K562 (cell line): ENCODE measurements around the gene HIVEP3. TPM values are rescaled to one million over a fixed set of nuclear protein-coding genes. Genes with fewer than 3 reads are reported as not detected.

Source experiments
- ATAC-seq: fragments of 200-7000 bp; cut with Tn5 transposase; 3 replicates; pipeline ENCODE4 v1.9.1; 2020; ENCODE audit warnings: moderate library complexity
- BruUV-seq: library from RNA; stranded (reverse); fragments of 400-500 nt; replicated peaks from 2 replicates; lab custom pipeline; 2021; lab: Mats Ljungman, UMichigan
- CTCF ChIA-PET: fragments of 300-600 bp; formaldehyde crosslinking; extraction: SDS; loops from one replicate; lab custom pipeline; 2021; ENCODE audit warnings: low intra/inter-chr PET ratio; lab: Yijun Ruan, JAX
- POLR2A ChIA-PET: fragments of 300-600, 350-650 bp; sonication (Branson Sonifier 250); formaldehyde crosslinking; extraction: SDS; loops from one replicate; lab custom pipeline; 2021; ENCODE audit warnings: antibody characterized with exemption, inconsistent platforms; lab: Yijun Ruan, JAX
- DNase-seq, 4 experiments: peaks; one replicate each; pipeline versions ENCODE4 v3.0.0 to v3.0.0-alpha.2; 2011 to 2018; ENCODE audit warnings: low spot score in 3 of 4, mixed read lengths in 3 of 4; ENCODE audit errors: extremely low read depth in 1 of 4
- FAIRE-seq: peaks from 2 replicates; lab custom pipeline; 2011; peaks lifted over from hg19 to GRCh38; lab: Jason Lieb, UNC
- H2AFZ ChIP-seq: 2 replicates; pipeline ENCODE4 v1.6.0; 2011; ENCODE audit warnings: low read depth, low read length, control low read depth, inconsistent platforms
- H3K27ac ChIP-seq: fragments of 200-600 bp; 3 replicates; pipeline ENCODE4 v1.8.0; 2011; ENCODE audit warnings: low read depth, mild to moderate bottlenecking, control low read depth, inconsistent platforms, low read length, moderate library complexity, mixed read lengths; ENCODE audit errors: extremely low read depth
- H3K27me3 ChIP-seq, 2 experiments: fragments of 300-600 bp in 1 of 2; 2 replicates in 1 of 2; 3 replicates in 1 of 2; pipeline versions ENCODE4 v1.6.0 to v1.8.0; 2011; ENCODE audit warnings: inconsistent platforms in 2 of 2, low read length in 2 of 2, mild to moderate bottlenecking in 1 of 2, mixed read lengths in 1 of 2, moderate library complexity in 1 of 2; ENCODE audit not compliant: control insufficient read depth in 2 of 2, insufficient read depth in 2 of 2
- H3K36me3 ChIP-seq: fragments of 300-600 bp; 3 replicates; pipeline ENCODE4 v1.8.0; 2011; ENCODE audit warnings: mild to moderate bottlenecking, low read length, inconsistent platforms; ENCODE audit not compliant: control insufficient read depth, insufficient read depth
- H3K4me1 ChIP-seq, 2 experiments: fragments of 200-600 bp in 1 of 2; replicated peaks in 1 of 2; 2 replicates in 1 of 2; 3 replicates in 1 of 2; pipeline versions ENCODE4 v1.5.1 to v1.8.0; 2011; ENCODE audit warnings: inconsistent platforms in 2 of 2, low read length in 2 of 2, mild to moderate bottlenecking in 1 of 2, mixed read lengths in 1 of 2, moderate library complexity in 1 of 2; ENCODE audit not compliant: control insufficient read depth in 2 of 2, insufficient read depth in 2 of 2
- H3K4me2 ChIP-seq: 2 replicates; pipeline ENCODE4 v1.6.1; 2011; ENCODE audit warnings: low read length, control low read depth, inconsistent platforms, mixed read lengths; ENCODE audit not compliant: insufficient read depth
- H3K4me3 ChIP-seq: fragments of 200-600 bp; sonication (generic), shearing (Covaris generic); 2 replicates; pipeline ENCODE4 v1.5.1; 2016; ENCODE audit warnings: control low read depth, inconsistent platforms
- H3K79me2 ChIP-seq: fragments of 200-600 bp; 3 replicates; pipeline ENCODE4 v1.8.0; 2011; ENCODE audit warnings: low read length, inconsistent platforms; ENCODE audit not compliant: control insufficient read depth, insufficient read depth
- H3K9ac ChIP-seq, 2 experiments: 2 replicates each; pipeline versions ENCODE4 v1.6.0 to v1.6.1; 2011; ENCODE audit warnings: low read depth in 2 of 2, low read length in 2 of 2, control low read depth in 1 of 2, inconsistent platforms in 1 of 2, mild to moderate bottlenecking in 1 of 2, mixed read lengths in 1 of 2; ENCODE audit not compliant: insufficient read depth in 1 of 2
- H3K9me1 ChIP-seq: one replicate; pipeline ENCODE4 v1.6.0; 2011; ENCODE audit warnings: inconsistent platforms, mild to moderate bottlenecking, low read length, moderate library complexity; ENCODE audit not compliant: control insufficient read depth, insufficient read depth
- H3K9me3 ChIP-seq: replicated peaks from 2 replicates; pipeline ENCODE4 v1.5.1; 2011; ENCODE audit warnings: low read depth, low read length, inconsistent platforms; ENCODE audit not compliant: control insufficient read depth, insufficient read depth
- H4K20me1 ChIP-seq: replicated peaks from 2 replicates; pipeline ENCODE4 v1.6.1; 2011; ENCODE audit warnings: low read length, inconsistent platforms, mixed read lengths; ENCODE audit not compliant: control insufficient read depth, insufficient read depth
- C11orf30 ChIP-seq: fragments of 450-650 bp; IDR thresholded peaks from 2 replicates; pipeline ENCODE4 v1.6.1; 2016; ENCODE audit warnings: low read depth, mild to moderate bottlenecking
- CXXC5 ChIP-seq: fragments of 250-450 bp; sonication (Bioruptor Pico); IDR thresholded peaks from 2 replicates; pipeline ENCODE4 v1.8.0; 2022; ENCODE audit warnings: inconsistent platforms, mild to moderate bottlenecking, moderate library complexity
- MAFK ChIP-seq: IDR thresholded peaks from 2 replicates; pipeline ENCODE4 v1.6.1; 2011; ENCODE audit warnings: low read length, improper control_type of control experiment
- MAZ ChIP-seq, 2 experiments: fragments of 450-650 bp in 1 of 2; sonication (generic) in 1 of 2; formaldehyde crosslinking; IDR thresholded peaks in 1 of 2; conservative IDR thresholded peaks in 1 of 2; 2 replicates each; pipeline versions ENCODE4 v1.4.0 to v1.5.0; 2020; ENCODE audit warnings: mild to moderate bottlenecking in 1 of 2, missing genetic modification reagents in 1 of 2
- SIN3B ChIP-seq: fragments of 450-650 bp; IDR thresholded peaks from 2 replicates; pipeline ENCODE4 v1.6.1; 2017; ENCODE audit warnings: low read depth, mild to moderate bottlenecking, moderate library complexity
- ZBTB26 ChIP-seq: fragments of 450-650 bp; formaldehyde crosslinking; IDR thresholded peaks from 2 replicates; pipeline ENCODE4 v1.4.0; 2022; ENCODE audit warnings: missing genetic modification characterization
- ZFP30 ChIP-seq: fragments of 250-450 bp; sonication (Bioruptor Pico); IDR thresholded peaks from 2 replicates; pipeline ENCODE4 v1.8.0; 2022; ENCODE audit warnings: moderate library complexity, mild to moderate bottlenecking, inconsistent platforms, borderline replicate concordance
- ZNF316 ChIP-seq: fragments of 450-650 bp; IDR thresholded peaks from 2 replicates; pipeline ENCODE4 v1.6.1; 2016
- ZNF561 ChIP-seq: fragments of 450-650 bp; formaldehyde crosslinking; conservative IDR thresholded peaks from 2 replicates; pipeline ENCODE4 v1.4.0; 2020; ENCODE audit warnings: mild to moderate bottlenecking, moderate library complexity
- WGBS: fragments of 100-300 bp; shearing (Covaris generic); methylation state at CpG from one replicate; pipeline ENCODE4 v1.1.6; 2016; ENCODE audit warnings: low coverage, mixed read lengths; ENCODE audit not compliant: insufficient coverage; ENCODE audit errors: missing lambda C conversion rate; 5-methylcytosine and 5-hydroxymethylcytosine counted together
- in situ Hi-C: fragments of 300-500 bp; cut with MboI; formaldehyde crosslinking; loops from 4 replicates; pipeline ENCODE4 v1.15.0; 2018; ENCODE audit warnings: inconsistent platforms, mixed read lengths
- intact Hi-C: fragments of 100-400 bp; cut with micrococcal nuclease; formaldehyde crosslinking; loops from 2 replicates; pipeline ENCODE4 v1.14.2; 2022
- polyA plus RNA-seq, 8 experiments: library from polyadenylated mRNA; depleted of rRNA in 4 of 8; stranded (reverse) in 5 of 8; unstranded in 3 of 8; fragments of >200 nt; fragmentation: Nextera tagmentation in 2 of 8; fragmentation: Illumina TruSeq in 1 of 8; extraction: Ambion mirVana in 2 of 8; extraction: Trizol in 1 of 8; gene quantifications; 2 replicates each; pipeline versions ENCODE4 v1.2.1 to v1.2.3, GENCODE V29; 2011 to 2014; ENCODE audit warnings: inconsistent platforms in 1 of 8, missing spikeins in 1 of 8
- total RNA-seq, 7 experiments: library from RNA; depleted of rRNA in 6 of 7; stranded (reverse); fragments of >200 nt in 6 of 7; fragmentation: Illumina TruSeq in 2 of 7; extraction: Trizol in 2 of 7; gene quantifications; 2 replicates each; pipeline versions ENCODE4 v1.2.1 to v1.2.3, GENCODE V29; 2011 to 2021; ENCODE audit warnings: low replicate concordance in 1 of 7
- TF ChIP-seq, protein P1 (sequence below): fragments of 450-650 bp; formaldehyde crosslinking; IDR thresholded peaks from 2 replicates; pipeline ENCODE4 v1.4.0; 2020; ENCODE audit warnings: mild to moderate bottlenecking, moderate library complexity

Gene HIVEP3
- total and polyA plus RNA-seq, 9 of the 15 experiments (the other 6 are each of a cell fraction or from before 2014, with no cell fraction given), result 0.09 to 0.58 (median 0.34) TPM; not detected in 1

DNA sequence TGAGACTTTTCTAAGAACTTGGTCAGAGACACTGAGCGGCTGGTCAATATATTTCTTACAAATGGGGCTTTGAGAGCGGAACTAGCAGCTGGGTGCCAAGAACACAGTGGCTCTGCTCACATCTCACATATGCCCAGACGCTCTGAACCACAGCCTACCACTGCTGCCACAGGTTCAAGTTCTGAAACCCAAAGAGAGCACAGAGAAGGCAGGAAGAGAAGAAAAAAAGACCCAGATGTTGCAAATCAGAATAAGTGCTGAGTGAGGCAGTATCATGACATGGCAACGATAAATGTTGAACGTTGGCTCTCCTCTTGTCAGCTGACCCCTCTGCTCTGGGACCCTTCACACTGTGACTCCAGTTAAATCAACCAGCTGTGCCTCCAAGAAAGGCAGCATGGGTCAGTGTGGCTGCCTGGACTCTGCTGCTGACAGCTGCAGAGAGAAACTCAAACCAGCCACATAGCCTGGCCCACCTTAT lies 26.4 kb downstream of the HIVEP3 start:
- Histone ChIP-seq H2AFZ (no peak overlapping the region), H3K4me3 (no peak overlapping the region), H3K27me3 (no peaks in the 10 kb centered on the region), H3K36me3 (no peaks in the 10 kb centered on the region), H3K9me1 (no peaks in the 10 kb centered on the region), H3K9me3 (no peaks in the 10 kb centered on the region), H3K79me2 (no peaks in the 10 kb centered on the region), H4K20me1 (no peaks in the 10 kb centered on the region), H3K4me2 (no peak overlapping the region), H3K4me1 (peaks cover 8 to 39% of the 10 kb centered on the region in 2 experiments), H3K27ac (no peak overlapping the region), H3K9ac (no peak overlapping the region)
- CTCF ChIA-PET, result interaction anchor here (0.6 kb wide), 1 partner anchor 382 kb away, joined by 3 read pairs; no protein-coding TSS in a partner anchor
- intact Hi-C loops (no loop called here), in situ Hi-C loops (no loop called here)
- ATAC-seq (no peak), FAIRE-seq (no peak), DNase-seq (no peak)
- 31% methylated on average over 5 of the region's 5 CpGs for WGBS
- BruUV-seq, result no TSS peak
- TF ChIP-seq ZNF316 (peak; percentile 82), C11orf30 (peak; percentile 52; the same call in 1 of the 2 replicates), MAFK (peak; percentile 14; the same call in 1 of the 2 replicates), ZNF561 (no peak)
- POLR2A ChIA-PET, result interaction anchor here (0.6 to 1.6 kb wide), 5 partner anchors 9 to 1274 kb away, joined by 3 to 7 read pairs (median 5); no protein-coding TSS in a partner anchor

GRCh38 chr1:41891199-41891896 lies 27.4 kb downstream of the HIVEP3 start:
- CTCF ChIA-PET, result no interaction called here
- POLR2A ChIA-PET, result interaction anchor here (0.6 to 1.6 kb wide), 5 partner anchors 8 to 1275 kb away, joined by 3 to 7 read pairs (median 5); no protein-coding TSS in a partner anchor
- Histone ChIP-seq H3K27ac (no peak overlapping the region), H2AFZ (peak overlapping the region; percentile 89), H3K4me2 (peak overlapping the region; percentile 55), H3K36me3 (no peaks in the 10 kb centered on the region), H3K4me3 (no peak overlapping the region), H3K4me1 (peaks cover 8 to 40% of the 10 kb centered on the region in 2 experiments), H3K27me3 (no peaks in the 10 kb centered on the region), H4K20me1 (no peaks in the 10 kb centered on the region), H3K9me3 (no peaks in the 10 kb centered on the region), H3K9me1 (no peaks in the 10 kb centered on the region), H3K9ac (peak overlapping the region in 1 of 2 experiments; percentile 76; a peak in 2 of 4 replicates), H3K79me2 (no peaks in the 10 kb centered on the region)
- ATAC-seq (peak; percentile 79), FAIRE-seq (no peak), DNase-seq (peak in 2 of 4 experiments; percentile 22 to 56)
- in situ Hi-C loops (no loop called here), intact Hi-C loops (no loop called here)
- no TSS peak for BruUV-seq
- WGBS, result 16% methylated on average over 9 of the region's 9 CpGs
- TF ChIP-seq, protein P1, sequence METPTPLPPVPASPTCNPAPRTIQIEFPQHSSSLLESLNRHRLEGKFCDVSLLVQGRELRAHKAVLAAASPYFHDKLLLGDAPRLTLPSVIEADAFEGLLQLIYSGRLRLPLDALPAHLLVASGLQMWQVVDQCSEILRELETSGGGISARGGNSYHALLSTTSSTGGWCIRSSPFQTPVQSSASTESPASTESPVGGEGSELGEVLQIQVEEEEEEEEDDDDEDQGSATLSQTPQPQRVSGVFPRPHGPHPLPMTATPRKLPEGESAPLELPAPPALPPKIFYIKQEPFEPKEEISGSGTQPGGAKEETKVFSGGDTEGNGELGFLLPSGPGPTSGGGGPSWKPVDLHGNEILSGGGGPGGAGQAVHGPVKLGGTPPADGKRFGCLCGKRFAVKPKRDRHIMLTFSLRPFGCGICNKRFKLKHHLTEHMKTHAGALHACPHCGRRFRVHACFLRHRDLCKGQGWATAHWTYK (CRISPR knock-in tag), result 0 out of 2 replicates have a peak, but pooled peaks have one; percentile 14
- TF ChIP-seq MAZ (CRISPR knock-in tag; conservative IDR thresholded peaks at IDR 0.05 in 1 of 2, IDR thresholded peaks at IDR 0.05 in 1 of 2), result 0 out of 4 replicates have a peak, but pooled peaks of 1 of the 2 experiments have one; percentile 36
- TF ChIP-seq ZFP30 (CRISPR knock-in tag), result no peak
- TF ChIP-seq SIN3B, result no peak
- 0 out of 2 replicates have a peak, but pooled peaks have one; percentile 36 for TF ChIP-seq ZBTB26 (CRISPR knock-in tag)
- peak; percentile 15; the same call in 1 of the 2 replicates for TF ChIP-seq CXXC5
